ENCODE measurements around the gene ERCC4. TPM values are rescaled to one million over a fixed set of nuclear protein-coding genes. Genes with fewer than 3 reads are reported as not detected.

The ERCC4 gene
- total RNA-seq, 1 experiment from 2014 or later, result 11.7 TPM

DNA sequence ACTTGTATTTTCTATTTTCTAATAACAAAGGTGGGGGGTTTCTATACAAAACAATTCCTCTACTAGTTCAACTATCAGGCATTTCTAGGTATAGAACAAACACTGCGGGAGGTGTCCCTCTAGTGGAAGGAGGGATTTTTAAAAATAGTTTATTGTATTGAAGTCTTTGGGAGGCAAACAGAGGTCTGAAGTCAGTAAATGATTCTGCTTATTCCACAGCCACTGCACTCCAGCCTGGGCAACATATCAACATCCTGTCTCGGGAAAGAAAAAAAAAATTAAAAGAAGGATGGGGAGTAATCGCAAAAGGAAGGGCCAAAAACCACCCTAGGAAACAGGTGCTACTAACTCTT, 648 bp upstream of the ERCC4 start:
- Histone ChIP-seq H3K27ac (no peak overlapping the region), H3K4me1 (replicated peaks) (peaks cover 5% of the 10 kb centered on the region; the same call in 1 of the 2 replicates), H3K4me3 (peak overlapping the region; percentile 69), H3K9me3 (replicated peaks) (no peaks in the 10 kb centered on the region), H3K36me3 (peaks cover 11% of the 10 kb centered on the region), H3K27me3 (replicated peaks) (no peaks in the 10 kb centered on the region)
- no peak for DNase-seq (ENCODE audit: low read depth in 1 of 2, low spot score in 2 of 2)

DNA sequence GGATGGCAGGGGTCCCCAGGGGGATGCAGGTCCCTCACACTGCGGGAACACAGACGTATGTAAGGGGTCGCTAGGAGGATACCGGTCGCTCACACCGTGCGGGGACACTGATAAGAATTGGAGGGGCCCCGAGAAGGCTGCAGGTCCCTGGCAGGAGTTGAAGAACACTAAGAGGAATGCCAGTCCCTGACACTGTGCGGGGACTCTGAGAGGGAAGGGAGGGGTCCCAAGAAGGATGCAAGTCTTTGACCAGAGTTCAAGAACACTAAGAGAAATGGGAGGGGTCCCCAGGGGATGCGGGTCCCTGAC, 510 bp downstream of the ERCC4 start:
- no peaks in the 10 kb centered on the region for H3K9me3 ChIP-seq (replicated peaks)
- H3K4me1 ChIP-seq (replicated peaks), result peaks cover 5% of the 10 kb centered on the region; the same call in 1 of the 2 replicates
- DNase-seq (ENCODE audit: low read depth in 1 of 2, low spot score in 2 of 2), result no peak
- peak overlapping the region; percentile 37 for H3K27ac ChIP-seq
- H3K36me3 ChIP-seq, result peaks cover 21% of the 10 kb centered on the region
- peak overlapping the region; percentile 69 for H3K4me3 ChIP-seq
- no peaks in the 10 kb centered on the region for H3K27me3 ChIP-seq (replicated peaks)

DNA sequence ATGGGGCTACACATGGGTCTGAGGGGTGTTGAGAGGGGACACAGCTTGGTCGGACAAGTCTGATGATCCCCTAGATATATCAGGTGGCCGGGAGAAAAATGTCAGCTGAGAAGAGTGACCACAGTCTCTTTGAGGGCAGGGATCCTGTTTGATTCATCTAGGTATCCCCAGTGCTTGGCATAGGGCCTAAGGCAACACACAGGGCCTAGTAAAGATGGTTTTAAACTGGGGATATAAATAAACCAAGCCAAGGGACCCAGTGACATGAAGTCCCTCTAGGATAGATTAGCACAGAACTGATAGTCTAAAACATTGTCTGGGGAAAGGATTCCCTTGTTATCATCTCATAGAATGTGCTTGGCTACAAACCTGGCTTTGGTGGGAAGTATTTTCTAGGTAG, 1.4 kb downstream of the ERCC4 start:
- peaks cover 5% of the 10 kb centered on the region; the same call in 1 of the 2 replicates for H3K4me1 ChIP-seq (replicated peaks)
- H3K4me3 ChIP-seq, result no peak overlapping the region
- no peaks in the 10 kb centered on the region for H3K9me3 ChIP-seq (replicated peaks)
- DNase-seq (ENCODE audit: low read depth in 1 of 2, low spot score in 2 of 2), result no peak
- peaks cover 27% of the 10 kb centered on the region for H3K36me3 ChIP-seq
- H3K27ac ChIP-seq, result no peak overlapping the region
- no peaks in the 10 kb centered on the region for H3K27me3 ChIP-seq (replicated peaks)

DNA sequence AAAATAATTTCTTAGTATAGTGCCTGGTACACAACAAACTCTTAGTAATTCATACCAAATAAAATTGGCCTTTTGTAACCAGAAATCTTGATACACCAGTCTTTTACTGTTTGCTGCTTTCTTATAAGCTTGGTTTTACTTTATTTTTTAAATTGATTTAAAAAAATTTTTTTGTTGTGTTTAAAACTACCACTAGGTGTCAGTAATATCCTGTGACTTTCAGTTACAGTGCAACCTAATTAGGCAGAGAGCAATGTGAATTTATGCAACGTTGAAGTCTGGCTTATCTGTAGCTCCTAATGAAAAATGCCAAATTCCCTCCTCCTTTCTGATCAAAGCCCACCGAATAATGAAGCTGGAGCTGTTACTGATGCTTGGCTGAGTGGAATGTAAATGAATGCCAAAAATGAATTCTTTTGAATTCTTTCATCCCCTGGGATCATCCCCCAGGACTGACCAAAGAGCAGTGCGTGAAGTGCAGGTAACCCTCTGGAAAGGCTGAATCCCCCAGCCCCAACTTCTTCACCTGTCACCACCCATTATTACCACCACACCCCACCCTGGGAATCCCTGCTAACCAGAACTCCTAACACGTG, 3.8 kb downstream of the ERCC4 start:
- Histone ChIP-seq H3K4me1 (replicated peaks) (peaks cover 5% of the 10 kb centered on the region; the same call in 1 of the 2 replicates), H3K36me3 (peaks cover 34% of the 10 kb centered on the region), H3K9me3 (replicated peaks) (no peaks in the 10 kb centered on the region), H3K27me3 (replicated peaks) (no peaks in the 10 kb centered on the region), H3K27ac (no peak overlapping the region), H3K4me3 (no peak overlapping the region)
- DNase-seq (ENCODE audit: low read depth in 1 of 2, low spot score in 2 of 2), result peak in 1 of 2 experiments; percentile 45

DNA sequence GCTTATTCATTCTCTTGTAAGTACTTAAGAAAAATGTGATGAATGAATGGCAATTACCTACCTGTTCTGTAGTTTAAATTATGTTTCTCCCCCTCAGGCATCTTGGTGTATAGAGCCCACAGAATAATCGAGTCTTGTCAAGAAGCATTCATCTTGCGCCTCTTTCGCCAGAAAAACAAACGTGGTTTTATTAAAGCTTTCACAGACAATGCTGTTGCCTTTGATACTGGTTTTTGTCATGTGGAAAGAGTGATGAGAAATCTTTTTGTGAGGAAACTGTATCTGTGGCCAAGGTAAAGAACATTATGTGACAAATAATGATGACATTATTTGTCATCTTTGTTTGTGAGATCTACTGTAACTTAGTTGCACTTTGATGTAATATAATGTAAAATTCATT, 6.5 kb downstream of the ERCC4 start:
- no peaks in the 10 kb centered on the region for H3K27me3 ChIP-seq (replicated peaks)

DNA sequence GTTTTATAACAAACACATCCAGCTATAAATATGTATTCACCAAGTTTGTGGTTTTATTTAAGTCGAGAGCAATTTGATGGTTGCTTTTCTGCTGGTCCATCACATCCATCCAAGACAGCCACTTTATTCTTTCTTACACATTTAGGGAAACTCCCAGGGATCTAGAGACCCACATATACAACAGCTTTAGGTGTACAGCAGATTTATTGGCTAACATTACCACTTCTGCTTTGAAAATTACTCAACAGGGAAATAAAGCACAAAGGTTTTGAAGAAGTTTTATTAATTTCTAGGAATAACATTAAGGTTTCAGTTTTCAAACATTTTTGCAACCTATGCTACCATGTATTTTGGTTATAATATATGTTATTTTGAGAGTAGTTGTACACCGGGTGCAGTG, 6.9 kb downstream of the ERCC4 start:
- Histone ChIP-seq H3K27ac (no peak overlapping the region), H3K9me3 (replicated peaks) (no peaks in the 10 kb centered on the region), H3K36me3 (peaks cover 36% of the 10 kb centered on the region), H3K27me3 (replicated peaks) (no peaks in the 10 kb centered on the region), H3K4me3 (no peak overlapping the region), H3K4me1 (replicated peaks) (no peaks in the 10 kb centered on the region)
- no peak for DNase-seq (ENCODE audit: low read depth in 1 of 2, low spot score in 2 of 2)

More for the DNA sequence above, 6.5 kb downstream of the ERCC4 start:
- no peak overlapping the region for H3K27ac ChIP-seq
- DNase-seq (ENCODE audit: low read depth in 1 of 2, low spot score in 2 of 2), result no peak
- H3K36me3 ChIP-seq, result peaks cover 34% of the 10 kb centered on the region
- H3K4me3 ChIP-seq, result no peak overlapping the region
- H3K9me3 ChIP-seq (replicated peaks), result no peaks in the 10 kb centered on the region
- no peaks in the 10 kb centered on the region for H3K4me1 ChIP-seq (replicated peaks)

DNA sequence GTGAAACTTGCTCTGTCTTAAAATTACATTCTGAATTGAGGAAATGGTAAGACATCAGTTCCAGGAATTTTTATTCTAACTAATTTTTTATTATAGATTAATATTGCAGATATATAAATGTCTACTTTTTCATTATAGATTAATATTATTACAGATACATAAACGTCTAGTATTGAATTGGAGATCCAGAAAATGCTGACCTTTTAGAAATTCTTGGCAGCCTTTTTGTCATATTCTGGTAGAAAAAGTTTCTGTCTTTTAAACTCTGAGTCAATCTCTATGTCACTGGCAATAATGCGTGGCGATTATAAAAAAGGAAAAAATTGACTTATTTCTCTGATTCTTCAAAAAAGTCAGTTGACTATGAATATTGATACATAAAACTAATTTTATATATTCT, 8.7 kb downstream of the ERCC4 start:
- no peak for DNase-seq (ENCODE audit: low read depth in 1 of 2, low spot score in 2 of 2)
- peaks cover 31% of the 10 kb centered on the region for H3K36me3 ChIP-seq
- no peak overlapping the region for H3K4me3 ChIP-seq
- H3K4me1 ChIP-seq (replicated peaks), result no peaks in the 10 kb centered on the region
- no peaks in the 10 kb centered on the region for H3K9me3 ChIP-seq (replicated peaks)
- H3K27me3 ChIP-seq (replicated peaks), result no peaks in the 10 kb centered on the region
- no peak overlapping the region for H3K27ac ChIP-seq

DNA sequence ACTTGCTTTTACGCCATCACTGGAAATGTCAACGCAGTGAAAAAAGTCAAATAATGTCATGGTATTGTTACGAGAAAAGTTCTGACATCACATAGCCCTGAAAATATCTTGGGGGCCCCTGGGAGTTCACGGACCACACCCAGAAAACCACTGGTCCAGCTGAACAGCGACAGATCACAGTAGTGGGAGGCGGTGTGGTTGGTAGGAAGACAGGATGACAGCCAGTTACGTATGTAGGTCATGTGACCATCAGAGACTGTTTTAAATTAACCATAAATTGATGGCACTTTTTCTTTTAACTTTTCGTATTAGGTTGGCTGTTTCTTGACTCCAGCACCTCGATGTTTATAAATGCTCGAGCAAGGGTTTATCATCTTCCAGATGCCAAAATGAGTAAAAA, 11.9 kb downstream of the ERCC4 start:
- DNase-seq (ENCODE audit: low read depth in 1 of 2, low spot score in 2 of 2), result no peak
- H3K27ac ChIP-seq, result no peak overlapping the region
- no peaks in the 10 kb centered on the region for H3K9me3 ChIP-seq (replicated peaks)
- peaks cover 27% of the 10 kb centered on the region for H3K36me3 ChIP-seq
- 0 out of 2 replicates have a peak, but pooled peaks cover 2% of the 10 kb centered on the region for H3K27me3 ChIP-seq (replicated peaks)
- peaks cover 6% of the 10 kb centered on the region; the same call in 1 of the 2 replicates for H3K4me1 ChIP-seq (replicated peaks)
- no peak overlapping the region for H3K4me3 ChIP-seq

DNA sequence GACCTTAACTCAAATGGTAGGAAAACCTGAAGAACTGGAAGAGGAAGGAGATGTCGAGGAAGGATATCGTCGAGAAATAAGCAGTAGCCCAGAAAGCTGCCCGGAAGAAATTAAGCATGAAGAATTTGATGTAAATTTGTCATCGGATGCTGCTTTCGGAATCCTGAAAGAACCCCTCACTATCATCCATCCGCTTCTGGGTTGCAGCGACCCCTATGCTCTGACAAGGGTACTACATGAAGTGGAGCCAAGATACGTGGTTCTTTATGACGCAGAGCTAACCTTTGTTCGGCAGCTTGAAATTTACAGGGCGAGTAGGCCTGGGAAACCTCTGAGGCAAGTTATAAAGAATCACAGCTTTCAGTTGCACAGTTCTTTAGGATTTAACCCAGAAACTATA, 15.5 kb downstream of the ERCC4 start:
- no peak for DNase-seq (ENCODE audit: low read depth in 1 of 2, low spot score in 2 of 2)
- Histone ChIP-seq H3K4me1 (replicated peaks) (peaks cover 6% of the 10 kb centered on the region; the same call in 1 of the 2 replicates), H3K36me3 (peaks cover 44% of the 10 kb centered on the region), H3K27me3 (replicated peaks) (0 out of 2 replicates have a peak, but pooled peaks cover 2% of the 10 kb centered on the region), H3K27ac (no peak overlapping the region), H3K4me3 (no peak overlapping the region), H3K9me3 (replicated peaks) (no peaks in the 10 kb centered on the region)

DNA sequence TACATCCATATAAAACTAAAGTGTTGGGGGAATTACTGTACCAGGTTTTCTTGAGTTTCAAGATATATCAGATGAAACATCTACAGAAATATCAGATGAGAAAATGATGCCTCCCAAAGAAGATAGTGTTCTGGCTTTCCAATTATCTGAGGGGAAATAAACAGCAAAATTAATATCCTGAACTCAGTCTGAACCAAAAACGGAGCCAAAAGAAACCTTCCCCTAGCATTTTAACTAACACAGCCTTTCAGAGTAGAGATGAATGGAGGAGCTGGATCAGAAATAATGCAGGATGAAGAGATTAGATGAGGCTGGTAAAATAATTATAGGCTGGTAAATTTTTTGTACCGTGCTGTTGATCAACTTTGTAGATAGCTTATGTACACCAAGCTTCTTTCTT, 16.2 kb downstream of the ERCC4 start:
- Histone ChIP-seq H3K4me3 (no peak overlapping the region), H3K27me3 (replicated peaks) (0 out of 2 replicates have a peak, but pooled peaks cover 2% of the 10 kb centered on the region), H3K4me1 (replicated peaks) (peaks cover 6% of the 10 kb centered on the region; the same call in 1 of the 2 replicates), H3K9me3 (replicated peaks) (no peaks in the 10 kb centered on the region), H3K27ac (no peak overlapping the region), H3K36me3 (peaks cover 44% of the 10 kb centered on the region)
- DNase-seq (ENCODE audit: low read depth in 1 of 2, low spot score in 2 of 2), result no peak

DNA sequence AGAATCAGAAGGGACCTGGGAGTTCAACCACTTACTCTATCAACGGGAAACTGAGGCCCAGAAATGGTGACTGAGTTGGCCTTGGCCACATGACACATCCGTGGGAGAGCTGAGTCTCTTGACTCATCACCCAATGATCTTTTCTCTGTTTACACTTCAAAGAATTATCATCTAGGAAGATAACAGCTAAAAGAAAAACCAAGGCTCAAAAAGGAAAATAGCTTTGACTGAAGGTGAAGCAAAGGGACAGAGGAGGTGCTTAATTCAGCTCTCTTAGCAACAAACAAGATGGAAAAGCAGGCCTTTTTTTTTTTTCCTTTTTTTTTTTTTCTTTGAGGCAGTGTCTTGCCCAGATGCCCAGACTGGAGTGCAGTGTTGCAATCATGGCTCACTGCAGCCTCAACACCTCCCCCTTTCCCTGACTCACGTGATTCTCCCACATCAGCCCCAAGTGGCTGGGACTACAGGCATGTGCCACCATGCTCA, 16.7 kb downstream of the ERCC4 start:
- Histone ChIP-seq H3K9me3 (replicated peaks) (no peaks in the 10 kb centered on the region), H3K27ac (no peak overlapping the region), H3K36me3 (peaks cover 44% of the 10 kb centered on the region), H3K27me3 (replicated peaks) (0 out of 2 replicates have a peak, but pooled peaks cover 2% of the 10 kb centered on the region), H3K4me3 (no peak overlapping the region), H3K4me1 (replicated peaks) (peaks cover 6% of the 10 kb centered on the region; the same call in 1 of the 2 replicates)
- peak in 1 of 2 experiments; percentile 12 for DNase-seq (ENCODE audit: low read depth in 1 of 2, low spot score in 2 of 2)

DNA sequence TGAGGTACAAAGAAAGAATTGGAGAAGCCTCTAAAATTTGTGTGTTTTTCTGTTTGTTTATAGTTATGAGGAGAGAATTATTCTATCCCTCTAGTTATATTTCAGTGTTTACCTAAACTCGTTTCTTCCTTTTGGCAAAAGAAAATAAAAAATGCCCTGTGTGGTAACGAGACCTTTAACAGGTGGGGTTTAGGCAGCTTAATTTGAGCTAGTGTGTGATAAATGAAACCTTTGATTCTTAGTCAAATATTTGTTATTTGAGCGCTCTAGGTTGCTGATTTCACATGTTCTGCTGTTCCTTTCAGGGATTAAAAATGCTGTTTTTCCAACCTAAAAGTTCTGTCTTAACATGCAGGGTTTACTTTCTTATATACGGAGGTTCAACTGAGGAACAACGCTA, 17.5 kb downstream of the ERCC4 start:
- peaks cover 41% of the 10 kb centered on the region for H3K36me3 ChIP-seq
- no peak for DNase-seq (ENCODE audit: low read depth in 1 of 2, low spot score in 2 of 2)
- H3K9me3 ChIP-seq (replicated peaks), result no peaks in the 10 kb centered on the region
- no peak overlapping the region for H3K4me3 ChIP-seq
- no peak overlapping the region for H3K27ac ChIP-seq
- peaks cover 6% of the 10 kb centered on the region; the same call in 1 of the 2 replicates for H3K4me1 ChIP-seq (replicated peaks)
- 0 out of 2 replicates have a peak, but pooled peaks cover 2% of the 10 kb centered on the region for H3K27me3 ChIP-seq (replicated peaks)

DNA sequence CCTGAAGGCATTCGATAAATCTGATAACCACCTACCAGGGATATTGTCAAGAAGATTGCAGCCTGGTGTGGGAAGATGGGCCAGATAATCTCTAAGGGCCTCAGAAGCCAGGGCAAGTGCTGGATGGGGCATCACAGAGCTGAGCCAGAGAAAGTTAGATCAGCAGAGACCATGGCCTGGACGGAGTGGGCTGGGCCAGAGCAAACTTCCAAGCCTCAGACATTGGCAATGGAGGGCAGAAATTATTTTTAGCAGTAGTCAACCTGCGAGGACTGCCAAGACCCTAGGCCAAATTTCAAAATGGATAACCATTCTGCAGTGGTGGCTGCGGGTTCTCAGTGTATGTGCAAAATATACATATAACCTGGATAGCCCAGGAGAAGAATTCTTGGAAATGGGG, 18.5 kb downstream of the ERCC4 start:
- Histone ChIP-seq H3K36me3 (peaks cover 41% of the 10 kb centered on the region), H3K27ac (no peak overlapping the region), H3K27me3 (replicated peaks) (0 out of 2 replicates have a peak, but pooled peaks cover 2% of the 10 kb centered on the region)

DNA sequence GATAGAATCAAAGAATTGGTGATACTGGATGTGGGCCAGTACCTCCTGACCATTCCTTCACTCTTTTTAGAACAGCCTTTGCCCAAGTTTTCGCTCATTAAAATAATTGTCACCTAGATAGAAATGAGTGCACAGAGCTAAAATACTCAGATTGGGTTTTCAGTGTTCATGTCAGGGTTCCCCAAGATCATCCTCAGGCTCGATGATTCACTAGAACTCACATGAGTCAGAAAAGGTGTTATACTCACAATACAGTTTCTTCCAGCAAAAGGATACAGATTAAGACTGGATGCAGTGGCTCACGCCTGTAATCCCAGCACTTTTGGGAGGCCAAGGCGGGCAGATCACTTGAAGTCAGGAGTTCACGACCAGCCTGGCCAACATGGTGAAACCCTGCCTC, 19.9 kb downstream of the ERCC4 start:
- Histone ChIP-seq H3K36me3 (peaks cover 38% of the 10 kb centered on the region), H3K4me1 (replicated peaks) (peaks cover 6% of the 10 kb centered on the region; the same call in 1 of the 2 replicates), H3K27me3 (replicated peaks) (0 out of 2 replicates have a peak, but pooled peaks cover 2% of the 10 kb centered on the region), H3K27ac (no peak overlapping the region), H3K9me3 (replicated peaks) (no peaks in the 10 kb centered on the region), H3K4me3 (no peak overlapping the region)
- no peak for DNase-seq (ENCODE audit: low read depth in 1 of 2, low spot score in 2 of 2)

More for the DNA sequence above, 18.5 kb downstream of the ERCC4 start:
- peaks cover 6% of the 10 kb centered on the region; the same call in 1 of the 2 replicates for H3K4me1 ChIP-seq (replicated peaks)
- no peaks in the 10 kb centered on the region for H3K9me3 ChIP-seq (replicated peaks)
- DNase-seq (ENCODE audit: low read depth in 1 of 2, low spot score in 2 of 2), result no peak
- no peak overlapping the region for H3K4me3 ChIP-seq

Data from SJSA1 (cell line).